ENCODE data around the gene DAG1. TPM values are rescaled to one million over a fixed set of nuclear protein-coding genes. Genes with fewer than 3 reads are reported as not detected.

The DAG1 gene
- polyA plus RNA-seq, 1 experiment, result 144 TPM

- peaks cover 7% of the 10 kb centered on the region for H3K27me3 ChIP-seq (ENCODE audit: control insufficient read depth, insufficient read depth, low read length)
- no peak for DNase-seq (ENCODE audit: low read depth)
- no peak for TF ChIP-seq CTCF (IDR thresholded peaks at IDR 0.05; ENCODE audit: insufficient read depth, low read depth, low read length)
- ChIA-PET CTCF (interaction anchor here (0.9 to 1.3 kb wide), 2 partner anchors 31 to 101 kb away, joined by 4 to 5 read pairs; no protein-coding TSS in a partner anchor), POLR2A (no interaction called here)
- no peaks in the 10 kb centered on the region for H3K36me3 ChIP-seq (ENCODE audit: control insufficient read depth, insufficient read depth, low read length)
- H3K4me3 ChIP-seq (ENCODE audit: low read depth, low read length), result no peak overlapping the region
Measured at GRCh38 chr3:49570028-49570654, 100.1 kb downstream of the DAG1 start.

GRCh38 chr3:49582177-49582576 lies 112.1 kb downstream of the DAG1 start:
- H3K27me3 ChIP-seq (ENCODE audit: control insufficient read depth, insufficient read depth, low read length), result no peaks in the 10 kb centered on the region; the same call in 1 of the 2 replicates
- POLR2A ChIA-PET, result no interaction called here
- H3K36me3 ChIP-seq (ENCODE audit: control insufficient read depth, insufficient read depth, low read length), result no peaks in the 10 kb centered on the region
- TF ChIP-seq CTCF (IDR thresholded peaks at IDR 0.05; ENCODE audit: insufficient read depth, low read depth, low read length), result no peak
- DNase-seq (ENCODE audit: low read depth), result no peak
- CTCF ChIA-PET, result interaction anchor here (1.4 kb wide), 1 partner anchor 10 kb away, joined by 3 read pairs; no protein-coding TSS in a partner anchor
- no peak overlapping the region for H3K4me3 ChIP-seq (ENCODE audit: low read depth, low read length)

Small RNA genes lying within 50 kb of the gene (small RNA-seq; reads per million reads assigned to genes)
- not detected for gene RNA5SP130 (ENCODE audit: insufficient read length, low read depth, low replicate concordance)

Other genes starting within 250 kb of the DAG1 start
- gene C3orf62, start 193.0 kb upstream of the DAG1 start, polyA plus RNA-seq (2011; rRNA removed), result 2.1 TPM in 2 replicates
- 63.5 and 72.7 TPM in 2 replicates for gene USP4, start 130.2 kb upstream of the DAG1 start, polyA plus RNA-seq (2011; rRNA removed)
- gene GPX1, start 111.9 kb upstream of the DAG1 start, polyA plus RNA-seq (2011; rRNA removed), result 503 and 751 TPM in 2 replicates
- 549 and 615 TPM in 2 replicates for gene RHOA, start 58.3 kb upstream of the DAG1 start, polyA plus RNA-seq (2011; rRNA removed)
- 43.3 and 57.2 TPM in 2 replicates for gene TCTA, start 57.8 kb upstream of the DAG1 start, polyA plus RNA-seq (2011; rRNA removed)
- 6.3 and 9.1 TPM in 2 replicates for gene AMT, start 47.8 kb upstream of the DAG1 start, polyA plus RNA-seq (2011; rRNA removed)
- gene NICN1, start 40.9 kb upstream of the DAG1 start, polyA plus RNA-seq (2011; rRNA removed), result 11.2 and 29.5 TPM in 2 replicates
- 0.01 and 0.04 TPM in 2 replicates for gene BSN, start 84.2 kb downstream of the DAG1 start, polyA plus RNA-seq (2011; rRNA removed)
- 105 and 165 TPM in 2 replicates for gene APEH, start 204.1 kb downstream of the DAG1 start, polyA plus RNA-seq (2011; rRNA removed)
- gene MST1, start 219.2 kb downstream of the DAG1 start, polyA plus RNA-seq (2011; rRNA removed), result 5.5 and 10.7 TPM in 2 replicates
- 28.8 and 61.2 TPM in 2 replicates for gene RNF123, start 219.3 kb downstream of the DAG1 start, polyA plus RNA-seq (2011; rRNA removed)
- gene AMIGO3, start 249.4 kb downstream of the DAG1 start, polyA plus RNA-seq (2011; rRNA removed), result not detected in 2 replicates